Muscle layer of colon (tissue), 2 donors: ENCODE data around the gene C4BPA.

Experiments
- H3K27ac ChIP-seq: one replicate; pipeline ENCODE4 v1.7.0; 2013; ENCODE audit warnings: low read depth, mild to moderate bottlenecking, low read length, moderate library complexity
- H3K27me3 ChIP-seq, 2 donors: one replicate each; pipeline ENCODE4 v1.7.0; 2013; ENCODE audit warnings: low read length in 2 of 2, mild to moderate bottlenecking in 2 of 2; ENCODE audit not compliant: insufficient read depth in 2 of 2, control insufficient read depth in 1 of 2
- H3K36me3 ChIP-seq: one replicate; pipeline ENCODE4 v1.7.0; 2013; ENCODE audit warnings: mild to moderate bottlenecking, low read length; ENCODE audit not compliant: insufficient read depth
- H3K4me1 ChIP-seq: one replicate; pipeline ENCODE4 v1.7.0; 2013; ENCODE audit warnings: mild to moderate bottlenecking, low read length; ENCODE audit not compliant: insufficient read depth
- H3K4me3 ChIP-seq, 2 donors: one replicate each; pipeline ENCODE4 v1.7.0; 2013; ENCODE audit warnings: low read length in 2 of 2, low read depth in 1 of 2, mild to moderate bottlenecking in 1 of 2, moderate library complexity in 1 of 2
- H3K9ac ChIP-seq: one replicate; pipeline ENCODE4 v1.7.0; 2013; ENCODE audit warnings: low read length
- H3K9me3 ChIP-seq: one replicate; pipeline ENCODE4 v1.7.0; 2013; ENCODE audit warnings: mild to moderate bottlenecking, low read length
- donor health status: abdominal sarcoma.
- donor health status: Adenocarcinoma of cecum.

Gene C4BPA

DNA sequence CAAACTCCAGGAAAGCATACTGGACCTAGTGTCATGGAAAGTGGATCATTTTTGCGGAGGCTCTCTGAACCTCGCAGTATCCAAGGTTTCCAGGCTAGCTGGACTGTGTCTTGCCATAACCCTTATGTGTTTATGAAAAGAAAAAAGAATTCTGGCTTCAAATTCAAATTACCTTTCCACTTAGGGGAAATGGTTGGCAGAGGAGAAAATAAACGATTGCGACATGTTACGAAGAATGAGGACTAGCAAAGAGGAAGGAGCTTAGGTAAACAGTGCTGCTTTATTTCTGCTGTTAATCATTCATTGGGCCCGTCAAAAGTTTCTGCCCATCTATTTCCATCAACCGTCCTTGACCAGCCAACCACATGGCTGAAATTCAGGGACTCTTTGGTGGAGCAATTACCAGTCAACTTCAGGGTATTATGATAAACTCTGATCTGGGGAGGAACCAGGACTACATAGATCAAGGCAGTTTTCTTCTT, at the start of gene C4BPA:
C4BPA (plus strand) TSS at position 342 of the 482 bp plus-strand sequence. CDS start 8,793 bp downstream, outside the sequence.
- no peak within 1 kb of the TSS for H3K9ac ChIP-seq

GRCh38 chr1:207054491-207054890, 49.5 kb upstream of the C4BPA start:
- H3K9me3 ChIP-seq: no peaks in the 10 kb centered on the region
- peaks cover 14% of the 10 kb centered on the region for H3K4me1 ChIP-seq
- peaks cover under 1% of the 10 kb centered on the region for H3K36me3 ChIP-seq
- H3K27ac ChIP-seq: no peak overlapping the region
- H3K27me3 ChIP-seq: no peaks in the 10 kb centered on the region
- no peak overlapping the region for H3K4me3 ChIP-seq
- H3K9ac ChIP-seq: no peak overlapping the region

More for the DNA sequence above, at the start of gene C4BPA:
- Histone ChIP-seq H3K36me3 (no peaks in the 10 kb centered on the region), H3K4me1 (no peaks in the 10 kb centered on the region), H3K27me3 (no peaks in the 10 kb centered on the region), H3K27ac (no peak within 1 kb of the TSS), H3K9me3 (no peaks in the 10 kb centered on the region), H3K4me3 (no peak within 1 kb of the TSS)

- no peaks in the 10 kb centered on the region for H3K27me3 ChIP-seq
- H3K9ac ChIP-seq: no peak overlapping the region
- H3K36me3 ChIP-seq: peaks cover 5% of the 10 kb centered on the region
- no peak overlapping the region for H3K27ac ChIP-seq
- no peaks in the 10 kb centered on the region for H3K9me3 ChIP-seq
- peaks cover 10% of the 10 kb centered on the region for H3K4me1 ChIP-seq
- no peak overlapping the region for H3K4me3 ChIP-seq
Measured at GRCh38 chr1:207055386-207056001, 48.5 kb upstream of the C4BPA start.

GRCh38 chr1:207056673-207057072, 47.4 kb upstream of the C4BPA start:
- no peak overlapping the region for H3K4me3 ChIP-seq

DNA sequence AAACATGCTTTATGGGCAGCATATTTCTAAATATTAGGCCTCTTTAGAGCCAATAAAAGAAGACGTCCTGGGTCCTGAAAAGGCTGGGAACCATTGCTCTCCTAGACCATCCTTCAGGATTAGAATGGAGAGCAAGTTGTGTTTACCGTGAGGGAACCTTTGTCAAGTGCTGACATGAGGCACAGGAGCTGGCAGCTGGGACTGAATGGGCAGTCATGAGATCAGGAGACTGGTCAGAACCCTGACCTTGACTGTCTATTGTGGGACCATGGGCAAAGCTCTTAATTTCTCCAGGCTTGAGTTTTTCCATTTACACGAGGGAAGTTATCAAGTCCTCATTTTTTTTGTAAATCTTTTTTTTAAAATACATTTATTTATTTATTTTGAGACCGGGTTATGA, 45.8 kb upstream of the C4BPA start:
- H3K27ac ChIP-seq: no peak overlapping the region
- H3K9ac ChIP-seq: no peak overlapping the region
- peaks cover 21% of the 10 kb centered on the region for H3K36me3 ChIP-seq
- no peaks in the 10 kb centered on the region for H3K9me3 ChIP-seq
- no peaks in the 10 kb centered on the region for H3K27me3 ChIP-seq
- H3K4me1 ChIP-seq: no peaks in the 10 kb centered on the region
- no peak overlapping the region for H3K4me3 ChIP-seq

More at GRCh38 chr1:207056673-207057072, 47.4 kb upstream of the C4BPA start:
- peaks cover 7% of the 10 kb centered on the region for H3K36me3 ChIP-seq
- no peaks in the 10 kb centered on the region for H3K9me3 ChIP-seq
- H3K27ac ChIP-seq: no peak overlapping the region
- H3K4me1 ChIP-seq: peaks cover 4% of the 10 kb centered on the region
- no peaks in the 10 kb centered on the region for H3K27me3 ChIP-seq
- H3K9ac ChIP-seq: no peak overlapping the region

DNA sequence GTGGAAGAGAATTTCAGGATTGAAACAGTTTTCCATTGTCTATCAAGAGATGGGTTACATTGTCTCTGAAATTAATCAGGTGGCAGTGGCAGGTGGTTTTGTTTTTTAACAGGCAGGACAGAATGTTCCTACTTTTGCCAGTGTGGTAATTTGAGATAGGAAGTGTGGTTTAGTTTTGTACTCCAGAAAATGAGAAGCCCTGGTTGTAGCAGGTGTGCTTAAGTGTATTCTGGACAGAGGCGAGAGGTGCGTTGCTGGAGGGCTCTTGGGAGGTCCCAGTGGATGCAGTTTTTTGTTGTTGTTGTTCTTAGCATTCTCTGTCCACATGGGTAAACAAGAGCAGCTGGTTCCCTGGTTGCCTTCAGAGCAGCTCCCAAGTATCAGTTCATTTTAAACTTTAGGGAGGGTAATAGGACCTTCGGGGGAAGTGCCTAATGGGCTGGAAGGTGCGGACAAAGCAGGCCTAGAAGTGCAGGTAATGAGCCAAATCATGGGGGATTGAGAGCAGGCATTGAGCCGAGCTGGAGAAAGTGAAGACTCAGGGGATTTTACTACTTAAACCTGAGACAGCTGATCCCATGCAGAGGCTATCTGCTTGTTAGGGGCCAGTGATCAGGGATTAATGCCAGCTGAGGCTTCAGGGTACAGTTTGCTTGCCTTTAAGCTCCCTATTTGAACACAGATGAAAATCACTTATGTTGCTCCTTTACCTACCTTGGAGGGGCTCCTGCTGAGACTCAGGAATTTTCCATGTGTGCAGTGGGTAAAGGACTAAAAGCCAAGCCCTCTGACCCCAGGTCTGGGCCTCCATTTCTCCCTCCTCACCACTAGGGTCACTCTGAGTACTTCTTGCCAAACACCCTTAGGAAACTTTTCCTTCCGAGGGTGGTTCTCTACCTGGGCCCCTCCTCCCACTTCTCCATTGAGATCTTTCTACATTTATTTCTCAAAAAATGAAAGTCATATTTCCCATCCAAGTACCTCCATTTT, 44.9 kb upstream of the C4BPA start:
- Histone ChIP-seq H3K4me1 (no peaks in the 10 kb centered on the region), H3K27ac (no peak overlapping the region), H3K9ac (no peak overlapping the region), H3K9me3 (no peaks in the 10 kb centered on the region), H3K4me3 (no peak overlapping the region), H3K27me3 (no peaks in the 10 kb centered on the region), H3K36me3 (peaks cover 30% of the 10 kb centered on the region)

DNA sequence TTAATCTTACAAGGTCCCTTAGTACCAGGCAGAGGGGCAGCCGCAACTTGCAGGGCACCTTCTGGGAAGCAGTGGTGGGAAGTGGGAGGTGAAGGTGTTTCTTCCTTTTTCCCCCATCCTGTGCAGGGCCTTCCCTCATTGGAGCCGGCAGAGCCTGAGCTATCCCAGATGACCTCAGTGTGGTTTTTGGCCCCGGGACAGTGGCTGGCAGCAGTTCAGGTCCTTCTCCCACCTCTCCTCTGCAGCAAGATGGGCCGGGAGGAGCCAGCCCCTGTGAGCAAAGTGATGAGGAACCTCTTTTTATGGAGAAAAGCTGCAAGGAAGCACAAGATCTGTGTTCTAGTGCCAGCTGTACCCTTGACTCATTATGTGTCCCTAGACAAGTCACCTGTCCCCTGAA, 44.2 kb upstream of the C4BPA start:
- Histone ChIP-seq H3K4me1 (no peaks in the 10 kb centered on the region), H3K9me3 (no peaks in the 10 kb centered on the region), H3K36me3 (peaks cover 32% of the 10 kb centered on the region), H3K27me3 (no peaks in the 10 kb centered on the region), H3K9ac (no peak overlapping the region), H3K4me3 (no peak overlapping the region), H3K27ac (no peak overlapping the region)

DNA sequence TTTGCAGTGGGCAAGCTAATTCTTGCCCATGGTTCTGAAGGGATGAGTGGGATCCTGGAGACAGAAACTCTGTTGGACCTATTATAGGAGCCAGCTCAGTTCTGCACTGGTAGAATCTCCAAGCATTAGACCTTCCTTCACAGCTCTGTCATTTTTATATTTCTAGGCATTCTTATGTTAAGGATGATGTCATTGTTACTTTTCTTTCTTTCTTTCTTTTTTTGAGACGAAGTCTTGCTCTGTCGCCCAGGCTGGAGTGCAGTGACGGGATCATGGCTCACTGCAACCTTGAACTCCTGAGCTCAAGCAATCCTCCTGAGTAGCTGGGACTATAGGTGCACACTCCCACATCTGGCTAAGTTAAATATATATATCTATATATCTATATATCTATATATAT, 43.4 kb upstream of the C4BPA start:
- Histone ChIP-seq H3K36me3 (peaks cover 32% of the 10 kb centered on the region), H3K27ac (no peak overlapping the region), H3K4me1 (no peaks in the 10 kb centered on the region), H3K9ac (no peak overlapping the region), H3K27me3 (no peaks in the 10 kb centered on the region), H3K4me3 (no peak overlapping the region), H3K9me3 (no peaks in the 10 kb centered on the region)

- Histone ChIP-seq H3K27ac (no peak overlapping the region), H3K4me1 (no peaks in the 10 kb centered on the region), H3K36me3 (peaks cover 40% of the 10 kb centered on the region)
Measured at GRCh38 chr1:207062058-207062457, 42.0 kb upstream of the C4BPA start.

GRCh38 chr1:207063014-207063413, 41.0 kb upstream of the C4BPA start:
- Histone ChIP-seq H3K27ac (no peak overlapping the region), H3K4me3 (no peak overlapping the region), H3K9me3 (no peaks in the 10 kb centered on the region), H3K4me1 (no peaks in the 10 kb centered on the region), H3K9ac (no peak overlapping the region), H3K27me3 (no peaks in the 10 kb centered on the region), H3K36me3 (peaks cover 50% of the 10 kb centered on the region)

More at GRCh38 chr1:207062058-207062457, 42.0 kb upstream of the C4BPA start:
- Histone ChIP-seq H3K27me3 (no peaks in the 10 kb centered on the region), H3K9me3 (no peaks in the 10 kb centered on the region), H3K4me3 (no peak overlapping the region), H3K9ac (no peak overlapping the region)

- Histone ChIP-seq H3K4me3 (no peak overlapping the region), H3K36me3 (peaks cover 61% of the 10 kb centered on the region), H3K9ac (no peak overlapping the region), H3K27ac (no peak overlapping the region), H3K4me1 (no peaks in the 10 kb centered on the region), H3K27me3 (no peaks in the 10 kb centered on the region), H3K9me3 (no peaks in the 10 kb centered on the region)
Measured at GRCh38 chr1:207064561-207064960, 39.5 kb upstream of the C4BPA start.
